T-cell (primary cell): ENCODE data around the gene SENP5. TPM values are rescaled to one million over a fixed set of nuclear protein-coding genes. Genes with fewer than 3 reads are reported as not detected.

Source experiments
- ATAC-seq, 4 experiments: fragments of 200-7000 bp in 3 of 4; fragments of 150-1000 bp in 1 of 4; cut with Tn5 transposase; replicated peaks in 1 of 4; 1 replicate in 3 of 4; 2 replicates in 1 of 4; pipeline ENCODE4 v1.10.0; 2021; ENCODE audit warnings: moderate library complexity in 3 of 4, mild to moderate bottlenecking in 2 of 4, moderate number of reproducible peaks in 1 of 4
- CTCF ChIA-PET, 2 donors: fragments of 300-600 bp; sonication (Branson Sonifier 250); formaldehyde crosslinking; loops; one replicate each; lab custom pipeline; 2022; ENCODE audit warnings: antibody characterized with exemption in 2 of 2; lab: Charles Lee
- POLR2A ChIA-PET, 2 donors: fragments of 300-600 bp; sonication (Branson Sonifier 250); formaldehyde crosslinking; loops; one replicate each; lab custom pipeline; 2022; ENCODE audit warnings: antibody characterized with exemption in 2 of 2; lab: Charles Lee
- DNase-seq, 35 experiments: peaks; one replicate each; pipeline versions ENCODE4 v3.0.0 to v3.0.0-alpha.2; 2013 to 2023
- H3K27ac ChIP-seq: one replicate; pipeline ENCODE4 v1.5.1; 2013; ENCODE audit warnings: low read length
- H3K27me3 ChIP-seq, 2 experiments: replicated peaks in 1 of 2; 1 replicate in 1 of 2; 2 replicates in 1 of 2; pipeline versions ENCODE4 v1.6.1 to v1.7.0; 2013; ENCODE audit warnings: low read length in 1 of 2, mixed read lengths in 1 of 2; ENCODE audit not compliant: control insufficient read depth in 2 of 2, insufficient read depth in 2 of 2; ENCODE audit errors: extremely low read depth in 1 of 2
- H3K36me3 ChIP-seq, 2 donors: 1 replicate in 1 of 2; 2 replicates in 1 of 2; pipeline versions ENCODE4 v1.6.1 to v1.7.0; 2013; ENCODE audit warnings: low read length in 1 of 2; ENCODE audit not compliant: control insufficient read depth in 2 of 2, insufficient read depth in 1 of 2; ENCODE audit errors: extremely low read depth in 1 of 2
- H3K4me1 ChIP-seq, 2 experiments: 1 replicate in 1 of 2; 2 replicates in 1 of 2; pipeline versions ENCODE4 v1.6.1 to v1.7.0; 2013; ENCODE audit warnings: low read length in 2 of 2, mixed read lengths in 1 of 2; ENCODE audit not compliant: insufficient read depth in 2 of 2, control insufficient read depth in 1 of 2; ENCODE audit errors: extremely low read depth in 1 of 2
- H3K4me3 ChIP-seq, 2 donors: 1 replicate in 1 of 2; 2 replicates in 1 of 2; pipeline versions ENCODE4 v1.5.1 to v1.7.0; 2013; ENCODE audit warnings: mild to moderate bottlenecking in 2 of 2, low read length in 1 of 2, moderate library complexity in 1 of 2; ENCODE audit not compliant: control insufficient read depth in 1 of 2; ENCODE audit errors: extremely low read depth in 1 of 2
- H3K9me3 ChIP-seq: 2 replicates; pipeline ENCODE4 v1.7.0; 2013
- H3K27ac Mint-ChIP-seq, 2 donors: one replicate each; pipeline ENCODE4 v1.8.0; 2020 to 2021; ENCODE audit warnings: mild to moderate bottlenecking in 2 of 2, mixed read lengths in 2 of 2
- H3K27me3 Mint-ChIP-seq, 2 donors: one replicate each; pipeline ENCODE4 v1.8.0; 2021 to 2022; ENCODE audit warnings: mixed read lengths in 2 of 2
- H3K36me3 Mint-ChIP-seq: one replicate; pipeline ENCODE4 v1.8.0; 2021; ENCODE audit warnings: mixed read lengths
- H3K4me1 Mint-ChIP-seq, 3 donors: one replicate each; pipeline ENCODE4 v1.8.0; 2020 to 2022; ENCODE audit warnings: mixed read lengths in 3 of 3, mild to moderate bottlenecking in 1 of 3
- H3K4me3 Mint-ChIP-seq, 3 donors: one replicate each; pipeline ENCODE4 v1.8.0; 2020 to 2022; ENCODE audit warnings: mild to moderate bottlenecking in 3 of 3, mixed read lengths in 3 of 3, moderate library complexity in 3 of 3
- H3K9me3 Mint-ChIP-seq, 3 donors: one replicate each; pipeline ENCODE4 v1.8.0; 2020 to 2022; ENCODE audit warnings: mixed read lengths in 3 of 3
- WGBS: methylation state at CpG from one replicate; pipeline ENCODE4 v1.1.5; 2013; ENCODE audit warnings: missing lambda C conversion rate; ENCODE audit not compliant: insufficient coverage; 5-methylcytosine and 5-hydroxymethylcytosine counted together
- total RNA-seq, 35 experiments: library from RNA in 6 of 35; stranded (reverse) in 6 of 35; fragments of 120-200 nt in 1 of 35; gene quantifications; one replicate each; pipeline versions ENCODE4 v1.2.1 to v1.2.4 and lab custom pipeline; 2013 to 2026

Gene SENP5
- total RNA-seq, 5 donors from 2014 or later (not counting 1 experiment from before 2014, with no cell fraction given) = 33.8 to 61.2 (median 37.5) TPM

- Histone ChIP-seq H3K27ac (no peak overlapping the region), H3K27me3 (peaks cover 0 to 35% of the 10 kb centered on the region in 2 experiments), H3K9me3 (no peaks in the 10 kb centered on the region), H3K4me1 (peaks cover 0 to 11% of the 10 kb centered on the region in 2 experiments), H3K36me3 (no peaks in the 10 kb centered on the region), H3K4me3 (no peak overlapping the region)
- no peaks in the 10 kb centered on the region for H3K36me3 Mint-ChIP-seq
- no peak for DNase-seq
- H3K9me3 Mint-ChIP-seq = no peaks in the 10 kb centered on the region
- H3K27ac Mint-ChIP-seq = no peak overlapping the region
- peaks cover 9 to 17% (median 10%) of the 10 kb centered on the region in 3 donors for H3K4me1 Mint-ChIP-seq
- peaks cover 7 to 20% of the 10 kb centered on the region in 2 donors for H3K27me3 Mint-ChIP-seq
- ATAC-seq = no peak
- H3K4me3 Mint-ChIP-seq = no peak overlapping the region
- ChIA-PET POLR2A (no interaction called here), CTCF (interaction anchor here in 1 of 2 donors (0.7 kb wide), 1 partner anchor 1109 kb away, joined by 3 read pairs; no protein-coding TSS in a partner anchor)
- 82% methylated on average over 4 of the region's 5 CpGs for WGBS
Measured at GRCh38 chr3:196974661-196975060, 106.9 kb downstream of the SENP5 start.

GRCh38 chr3:196975349-196975748, 107.6 kb downstream of the SENP5 start:
- ATAC-seq (no peak), DNase-seq (no peak)
- H3K27ac Mint-ChIP-seq = no peak overlapping the region
- Histone ChIP-seq H3K27ac (no peak overlapping the region), H3K27me3 (peaks cover 0 to 37% of the 10 kb centered on the region in 2 experiments), H3K36me3 (no peaks in the 10 kb centered on the region), H3K4me3 (no peak overlapping the region), H3K9me3 (no peaks in the 10 kb centered on the region), H3K4me1 (peaks cover 0 to 7% of the 10 kb centered on the region in 2 experiments)
- 87% methylated on average over 4 of the region's 4 CpGs for WGBS
- H3K27me3 Mint-ChIP-seq = peaks cover 7 to 17% of the 10 kb centered on the region in 2 donors
- no peaks in the 10 kb centered on the region for H3K36me3 Mint-ChIP-seq
- ChIA-PET POLR2A (no interaction called here), CTCF (interaction anchor here in 1 of 2 donors (0.6 kb wide), 1 partner anchor 48 kb away, joined by 3 read pairs; no protein-coding TSS in a partner anchor)
- H3K4me3 Mint-ChIP-seq = no peak overlapping the region
- peaks cover 5 to 13% (median 8%) of the 10 kb centered on the region in 3 donors for H3K4me1 Mint-ChIP-seq
- H3K9me3 Mint-ChIP-seq = no peaks in the 10 kb centered on the region

GRCh38 chr3:196976941-196977340, 109.2 kb downstream of the SENP5 start:
- ATAC-seq (no peak), DNase-seq (no peak)
- Histone ChIP-seq H3K9me3 (no peaks in the 10 kb centered on the region), H3K27ac (no peak overlapping the region), H3K36me3 (no peaks in the 10 kb centered on the region), H3K27me3 (peaks cover 0 to 30% of the 10 kb centered on the region in 2 experiments), H3K4me1 (peaks cover 0 to 7% of the 10 kb centered on the region in 2 experiments), H3K4me3 (no peak overlapping the region)
- POLR2A ChIA-PET = no interaction called here
- H3K4me3 Mint-ChIP-seq = no peak overlapping the region
- no peaks in the 10 kb centered on the region for H3K9me3 Mint-ChIP-seq
- no peaks in the 10 kb centered on the region for H3K36me3 Mint-ChIP-seq
- WGBS = 84% methylated on average over 11 of the region's 11 CpGs
- peaks cover 2 to 9% (median 7%) of the 10 kb centered on the region in 3 donors for H3K4me1 Mint-ChIP-seq
- H3K27ac Mint-ChIP-seq = no peak overlapping the region
- peaks cover 7 to 11% of the 10 kb centered on the region in 2 donors for H3K27me3 Mint-ChIP-seq
- CTCF ChIA-PET = no interaction called here

- ChIA-PET CTCF (no interaction called here), POLR2A (no interaction called here)
- no peak overlapping the region for H3K27ac Mint-ChIP-seq
- ATAC-seq = no peak
- peaks cover 7 to 15% of the 10 kb centered on the region in 2 donors for H3K27me3 Mint-ChIP-seq
- H3K27me3 ChIP-seq = peaks cover 0 to 31% of the 10 kb centered on the region in 2 experiments
- 92% methylated on average over 6 of the region's 10 CpGs for WGBS
- H3K4me1 ChIP-seq = peaks cover 0 to 7% of the 10 kb centered on the region in 2 experiments
- no peak overlapping the region for H3K4me3 ChIP-seq
- H3K36me3 ChIP-seq = no peaks in the 10 kb centered on the region
- H3K9me3 Mint-ChIP-seq = peaks cover 5 to 8% (median 7%) of the 10 kb centered on the region in 3 donors
- H3K9me3 ChIP-seq = no peaks in the 10 kb centered on the region
- H3K27ac ChIP-seq = no peak overlapping the region
- H3K4me3 Mint-ChIP-seq = no peak overlapping the region
- H3K36me3 Mint-ChIP-seq = no peaks in the 10 kb centered on the region
- H3K4me1 Mint-ChIP-seq = peaks cover 2 to 9% (median 7%) of the 10 kb centered on the region in 3 donors
- DNase-seq = no peak
Measured at GRCh38 chr3:196979545-196979944, 111.8 kb downstream of the SENP5 start.

- Mint-ChIP-seq H3K4me3 (no peak overlapping the region), H3K36me3 (no peaks in the 10 kb centered on the region), H3K27ac (no peak overlapping the region), H3K4me1 (peaks cover 2 to 9% (median 7%) of the 10 kb centered on the region in 3 donors), H3K9me3 (peaks cover 5 to 8% (median 7%) of the 10 kb centered on the region in 3 donors), H3K27me3 (peaks cover 11 to 17% of the 10 kb centered on the region in 2 donors)
- WGBS = 82% methylated on average over 10 of the region's 13 CpGs
- Histone ChIP-seq H3K4me3 (no peak overlapping the region), H3K36me3 (no peaks in the 10 kb centered on the region), H3K27me3 (peaks cover 0 to 29% of the 10 kb centered on the region in 2 experiments), H3K9me3 (no peaks in the 10 kb centered on the region), H3K27ac (no peak overlapping the region), H3K4me1 (peaks cover 0 to 7% of the 10 kb centered on the region in 2 experiments)
- DNase-seq = no peak
- POLR2A ChIA-PET = no interaction called here
- CTCF ChIA-PET = no interaction called here
- ATAC-seq = no peak
Measured at GRCh38 chr3:196981657-196982056, 113.9 kb downstream of the SENP5 start.

DNA sequence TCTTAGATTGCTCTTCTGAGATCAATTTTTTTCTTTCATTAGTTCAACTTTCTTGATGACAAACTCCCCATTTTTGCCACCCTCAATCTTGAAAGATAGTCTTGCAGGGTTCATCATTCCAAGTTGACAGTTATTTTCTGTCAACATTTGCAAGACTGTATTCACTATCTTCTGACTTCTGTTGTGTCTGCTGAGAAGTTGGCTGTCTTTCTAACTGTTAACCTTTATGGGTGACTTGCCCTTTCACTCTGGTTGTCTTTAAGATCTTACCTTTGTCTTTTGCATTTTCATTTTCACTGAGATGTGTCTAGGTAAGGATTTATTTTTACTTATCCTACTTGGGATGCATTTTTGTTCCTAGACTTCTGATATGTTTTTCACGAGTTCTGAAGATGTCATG, 115.5 kb downstream of the SENP5 start:
- no peak overlapping the region for H3K4me3 ChIP-seq
- H3K27me3 Mint-ChIP-seq = peaks cover 14 to 17% of the 10 kb centered on the region in 2 donors
- H3K27ac ChIP-seq = no peak overlapping the region
- no peak overlapping the region for H3K4me3 Mint-ChIP-seq
- no peaks in the 10 kb centered on the region for H3K36me3 Mint-ChIP-seq
- ChIA-PET POLR2A (no interaction called here), CTCF (no interaction called here)
- peaks cover 0 to 33% of the 10 kb centered on the region in 2 experiments for H3K27me3 ChIP-seq
- WGBS = no CpG with 5 or more reads among the region's 1 CpG
- no peak overlapping the region for H3K27ac Mint-ChIP-seq
- peaks cover 5 to 8% (median 7%) of the 10 kb centered on the region in 3 donors for H3K9me3 Mint-ChIP-seq
- no peak for DNase-seq
- no peaks in the 10 kb centered on the region for H3K9me3 ChIP-seq
- peaks cover 2 to 8% (median 7%) of the 10 kb centered on the region in 3 donors for H3K4me1 Mint-ChIP-seq
- H3K4me1 ChIP-seq = peaks cover 0 to 7% of the 10 kb centered on the region in 2 experiments
- H3K36me3 ChIP-seq = no peaks in the 10 kb centered on the region
- ATAC-seq = no peak
